Measurements from ENCODE around the gene SPRYD3. TPM values are rescaled to one million over a fixed set of nuclear protein-coding genes. Genes with fewer than 3 reads are reported as not detected.

The SPRYD3 gene
- 10 to 100 TPM; 33.0 to 48.0 (median 36.4) TPM for total RNA-seq
- 10 to 100 TPM; 48.5 to 57.6 TPM for polyA plus RNA-seq
- 35.8 reads per million, percentile 64 among the genes with 10 or more reads in this experiment for total RNA-seq

DNA sequence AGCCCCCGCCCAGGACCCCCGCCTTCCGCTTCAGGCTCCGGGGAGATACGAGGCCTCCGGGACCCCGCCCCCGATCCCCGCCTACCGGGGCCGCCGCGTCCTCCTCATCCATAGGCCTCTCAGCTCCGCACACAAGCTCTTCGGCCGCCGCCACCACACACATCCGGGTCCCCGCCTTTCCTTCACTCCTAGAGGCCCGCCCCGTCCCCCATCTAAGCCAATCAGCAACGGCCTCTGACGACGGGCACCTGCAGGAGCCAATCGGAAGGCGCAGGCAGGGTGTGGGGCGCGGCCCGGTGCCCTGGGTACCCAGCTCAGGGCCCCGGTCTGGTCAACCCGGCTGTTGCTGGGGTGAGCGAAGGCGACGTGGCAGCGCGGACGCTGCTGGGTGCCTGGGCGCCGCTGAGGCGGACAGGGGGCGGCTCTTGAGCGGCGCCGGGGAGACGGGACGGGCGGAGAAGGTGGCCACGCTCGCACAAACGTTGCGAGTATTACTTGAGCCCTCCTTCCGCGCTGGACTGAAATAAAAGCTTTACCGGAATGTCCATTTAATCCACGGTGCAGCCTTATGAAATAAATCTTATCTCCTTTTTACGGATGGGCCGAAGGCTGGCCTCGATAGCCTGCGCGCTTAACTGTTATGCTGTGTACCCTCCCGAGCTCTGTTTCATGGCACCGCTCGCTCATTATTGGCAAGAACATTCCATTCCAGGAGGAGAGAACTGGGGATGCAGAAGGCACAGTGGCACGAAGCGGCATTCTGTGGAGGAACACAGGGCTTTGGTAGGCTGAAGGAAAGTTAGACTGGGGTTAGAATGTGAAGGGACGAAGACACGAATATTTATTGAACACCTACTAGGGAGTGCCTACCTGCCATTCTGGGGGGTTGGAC, at the start of gene SPRYD3:
Gene SPRYD3 (minus strand): TSS at position 165 of the 892 bp plus-strand sequence. CDS start 57 bp downstream, at position 108.
- DNase-seq = peak; percentile 96 to 99 (median 97)
- peak within 1 kb of the TSS; percentile 95 to 98 (median 96) for H3K27ac Mint-ChIP-seq
- Histone ChIP-seq H3K36me3 (ENCODE audit: control insufficient read depth in 2 of 3, insufficient read depth in 3 of 3, low read length in 3 of 3) (peaks cover 0 to 34% (median 7%) of the 10 kb centered on the region in 3 experiments), H3K9me3 (ENCODE audit: control insufficient read depth in 2 of 3, low read length in 3 of 3) (no peaks in the 10 kb centered on the region), H3K4me1 (ENCODE audit: control insufficient read depth in 2 of 2, insufficient read depth in 2 of 2, low read length in 2 of 2) (peaks cover 10 to 14% of the 10 kb centered on the region in 2 donors), H3K4me3 (ENCODE audit: low read length) (peak within 1 kb of the TSS; percentile 95), H3K27ac (ENCODE audit: low read depth, low read length) (peak within 1 kb of the TSS; percentile 93), H3K27me3 (ENCODE audit: control insufficient read depth in 2 of 2, insufficient read depth in 2 of 2, low read length in 2 of 2) (no peaks in the 10 kb centered on the region)
- peaks cover 0 to 3% (median 0%) of the 10 kb centered on the region in 5 donors for H3K27me3 Mint-ChIP-seq
- ChIA-PET POLR2A (interaction anchor here (0.6 to 4.2 kb wide), 23 partner anchors 9 to 422 kb away, joined by 3 to 35 read pairs (median 6); partner anchors contain the start of genes AAAS, CSAD, EIF4B and IGFBP6), CTCF (interaction anchor here (0.6 to 4.9 kb wide), 8 partner anchors 13 to 1122 kb away, joined by 3 to 38 read pairs (median 4); partner anchors contain the start of gene IGFBP6)
- peak; percentile 99 for ATAC-seq
- peak within 1 kb of the TSS; percentile 90 to 98 (median 92) for H3K4me3 Mint-ChIP-seq
- H3K4me1 Mint-ChIP-seq = peaks cover 26 to 53% (median 40%) of the 10 kb centered on the region in 7 donors
- intact Hi-C loops (cut with micrococcal nuclease) = loop anchor here (1.0 to 2.0 kb wide), 8 partner anchors 13 to 373 kb away; partner anchors contain the start of genes CSAD (in 2 of the 2), EIF4B (in 2 of the 2), ZNF740 (in 2 of the 2) and ESPL1 (in 1 of the 2)
- H3K36me3 Mint-ChIP-seq = peaks cover 0 to 16% (median 9%) of the 10 kb centered on the region in 5 donors
- no peaks in the 10 kb centered on the region for H3K9me3 Mint-ChIP-seq

DNA sequence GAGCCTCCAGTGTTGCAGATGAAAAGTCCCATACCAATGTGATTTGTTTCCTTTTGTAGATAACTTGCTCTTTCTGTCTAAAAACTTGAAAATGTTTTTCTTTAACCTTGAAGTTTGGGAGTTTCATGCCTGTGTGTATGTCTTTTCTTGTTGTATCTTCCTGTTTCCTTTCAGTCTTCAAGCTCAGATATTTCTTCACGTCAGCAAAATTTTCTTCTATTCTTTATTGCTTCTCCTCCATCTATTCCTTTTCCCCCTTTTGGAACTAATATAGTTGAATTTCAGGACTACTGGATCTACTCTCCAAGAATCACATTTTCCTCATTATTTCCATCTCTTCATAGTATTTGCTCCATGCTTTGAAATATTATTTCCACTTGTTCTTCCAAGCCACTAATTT, 48.0 kb upstream of the SPRYD3 start:
- Histone ChIP-seq H3K27ac (ENCODE audit: low read depth, low read length) (no peak overlapping the region), H3K4me1 (ENCODE audit: control insufficient read depth in 2 of 2, insufficient read depth in 2 of 2, low read length in 2 of 2) (no peaks in the 10 kb centered on the region), H3K4me3 (ENCODE audit: low read length) (no peak overlapping the region), H3K36me3 (ENCODE audit: control insufficient read depth in 2 of 3, insufficient read depth in 3 of 3, low read length in 3 of 3) (no peaks in the 10 kb centered on the region), H3K27me3 (ENCODE audit: control insufficient read depth in 2 of 2, insufficient read depth in 2 of 2, low read length in 2 of 2) (no peaks in the 10 kb centered on the region), H3K9me3 (ENCODE audit: control insufficient read depth in 2 of 3, low read length in 3 of 3) (no peaks in the 10 kb centered on the region)
- CTCF ChIA-PET = no interaction called here
- no peak overlapping the region for H3K27ac Mint-ChIP-seq
- DNase-seq = no peak
- intact Hi-C loops (cut with micrococcal nuclease) = no loop called here
- no peak overlapping the region for H3K4me3 Mint-ChIP-seq
- peaks cover 0 to 8% (median 0%) of the 10 kb centered on the region in 7 donors for H3K4me1 Mint-ChIP-seq
- peaks cover 0 to 2% (median 0%) of the 10 kb centered on the region in 11 donors for H3K9me3 Mint-ChIP-seq
- H3K27me3 Mint-ChIP-seq = peaks cover 0 to 21% (median 8%) of the 10 kb centered on the region in 5 donors
- ATAC-seq = no peak
- H3K36me3 Mint-ChIP-seq = no peaks in the 10 kb centered on the region
- POLR2A ChIA-PET = no interaction called here

DNA sequence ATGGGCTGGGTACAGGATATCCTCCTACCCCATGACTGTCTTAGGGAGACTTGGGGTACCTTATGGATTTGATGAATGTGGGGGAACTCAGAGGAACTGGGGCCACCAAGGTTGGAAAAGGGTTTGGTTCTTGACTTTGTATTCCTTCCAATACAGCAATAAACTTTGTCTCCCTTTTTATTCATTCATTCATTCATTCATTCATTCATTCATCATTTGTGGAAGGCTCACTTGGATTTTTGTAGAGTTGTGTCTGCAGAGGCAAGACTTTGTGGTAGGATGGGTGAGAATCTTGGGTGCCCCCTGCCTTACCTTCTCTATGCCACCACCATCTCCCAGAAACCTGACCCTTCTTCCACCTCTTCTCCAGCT, 45.1 kb upstream of the SPRYD3 start:
- Mint-ChIP-seq H3K27ac (peak overlapping the region in 2 of 9 donors; percentile 0 to 62), H3K9me3 (peaks cover 0 to 2% (median 0%) of the 10 kb centered on the region in 11 donors), H3K4me1 (peaks cover 0 to 7% (median 0%) of the 10 kb centered on the region in 7 donors), H3K4me3 (no peak overlapping the region), H3K27me3 (peaks cover 0 to 16% (median 6%) of the 10 kb centered on the region in 5 donors), H3K36me3 (no peaks in the 10 kb centered on the region)
- no peaks in the 10 kb centered on the region for H3K9me3 ChIP-seq (ENCODE audit: control insufficient read depth in 2 of 3, low read length in 3 of 3)
- ChIA-PET CTCF (no interaction called here), POLR2A (no interaction called here)
- no peak for ATAC-seq
- no peak overlapping the region for H3K27ac ChIP-seq (ENCODE audit: low read depth, low read length)
- no peak for DNase-seq
- no peak overlapping the region for H3K4me3 ChIP-seq (ENCODE audit: low read length)
- no peaks in the 10 kb centered on the region for H3K27me3 ChIP-seq (ENCODE audit: control insufficient read depth in 2 of 2, insufficient read depth in 2 of 2, low read length in 2 of 2)
- no peaks in the 10 kb centered on the region for H3K4me1 ChIP-seq (ENCODE audit: control insufficient read depth in 2 of 2, insufficient read depth in 2 of 2, low read length in 2 of 2)
- intact Hi-C loops (cut with micrococcal nuclease) = no loop called here
- no peaks in the 10 kb centered on the region for H3K36me3 ChIP-seq (ENCODE audit: control insufficient read depth in 2 of 3, insufficient read depth in 3 of 3, low read length in 3 of 3)

GRCh38 chr12:53123578-53124351, 44.6 kb upstream of the SPRYD3 start:
- no peak for ATAC-seq
- Histone ChIP-seq H3K4me1 (ENCODE audit: control insufficient read depth in 2 of 2, insufficient read depth in 2 of 2, low read length in 2 of 2) (no peaks in the 10 kb centered on the region), H3K9me3 (ENCODE audit: control insufficient read depth in 2 of 3, low read length in 3 of 3) (no peaks in the 10 kb centered on the region), H3K36me3 (ENCODE audit: control insufficient read depth in 2 of 3, insufficient read depth in 3 of 3, low read length in 3 of 3) (no peaks in the 10 kb centered on the region), H3K4me3 (ENCODE audit: low read length) (no peak overlapping the region), H3K27ac (ENCODE audit: low read depth, low read length) (no peak overlapping the region), H3K27me3 (ENCODE audit: control insufficient read depth in 2 of 2, insufficient read depth in 2 of 2, low read length in 2 of 2) (no peaks in the 10 kb centered on the region)
- no peaks in the 10 kb centered on the region for H3K36me3 Mint-ChIP-seq
- peaks cover 0 to 13% (median 2%) of the 10 kb centered on the region in 5 donors for H3K27me3 Mint-ChIP-seq
- H3K4me3 Mint-ChIP-seq = no peak overlapping the region
- no peak for DNase-seq
- intact Hi-C loops (cut with micrococcal nuclease) = no loop called here
- POLR2A ChIA-PET = interaction anchor here (0.6 kb wide), 1 partner anchor 98 kb away, joined by 3 read pairs; no protein-coding TSS in a partner anchor
- CTCF ChIA-PET = no interaction called here
- peaks cover 0 to 5% (median 0%) of the 10 kb centered on the region in 7 donors for H3K4me1 Mint-ChIP-seq
- H3K27ac Mint-ChIP-seq = peak overlapping the region in 1 of 9 donors; percentile 42
- H3K9me3 Mint-ChIP-seq = peaks cover 0 to 2% (median 0%) of the 10 kb centered on the region in 11 donors

DNA sequence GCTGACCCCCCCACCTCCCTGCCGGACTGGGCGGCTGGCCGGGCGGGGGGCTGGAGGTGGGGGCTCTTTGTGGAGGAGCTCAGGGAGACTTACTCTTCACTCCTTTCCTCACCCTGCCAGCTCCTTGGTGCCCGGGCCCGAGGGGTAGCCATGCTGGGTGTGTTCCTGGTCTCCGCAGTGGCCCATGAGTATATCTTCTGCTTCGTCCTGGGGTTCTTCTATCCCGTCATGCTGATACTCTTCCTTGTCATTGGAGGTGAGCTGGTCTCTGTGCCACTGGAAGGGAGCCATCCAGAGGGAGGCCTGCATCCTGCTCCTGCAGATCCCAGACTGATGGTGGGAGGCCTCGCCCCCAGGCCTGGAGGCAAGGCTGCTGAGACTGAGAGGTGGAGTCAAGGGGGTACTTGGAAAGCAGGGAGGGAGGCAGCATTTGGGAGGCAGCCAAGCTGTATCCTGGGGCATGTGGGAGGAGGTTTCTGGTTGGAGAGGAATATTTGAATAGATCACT, 43.8 kb upstream of the SPRYD3 start:
- ChIA-PET CTCF (interaction anchor here (0.6 kb wide), 1 partner anchor 627 kb away, joined by 3 read pairs; no protein-coding TSS in a partner anchor), POLR2A (interaction anchor here (0.6 kb wide), 1 partner anchor 97 kb away, joined by 3 read pairs; no protein-coding TSS in a partner anchor)
- H3K4me3 ChIP-seq (ENCODE audit: low read length) = no peak overlapping the region
- H3K27ac ChIP-seq (ENCODE audit: low read depth, low read length) = no peak overlapping the region
- H3K9me3 ChIP-seq (ENCODE audit: control insufficient read depth in 2 of 3, low read length in 3 of 3) = no peaks in the 10 kb centered on the region
- intact Hi-C loops (cut with micrococcal nuclease) = no loop called here
- H3K36me3 ChIP-seq (ENCODE audit: control insufficient read depth in 2 of 3, insufficient read depth in 3 of 3, low read length in 3 of 3) = no peaks in the 10 kb centered on the region
- H3K36me3 Mint-ChIP-seq = no peaks in the 10 kb centered on the region
- peaks cover 0 to 2% (median 0%) of the 10 kb centered on the region in 11 donors for H3K9me3 Mint-ChIP-seq
- H3K27ac Mint-ChIP-seq = no peak overlapping the region
- no peaks in the 10 kb centered on the region for H3K27me3 ChIP-seq (ENCODE audit: control insufficient read depth in 2 of 2, insufficient read depth in 2 of 2, low read length in 2 of 2)
- H3K27me3 Mint-ChIP-seq = peaks cover 0 to 10% (median 0%) of the 10 kb centered on the region in 5 donors
- H3K4me1 Mint-ChIP-seq = peaks cover 0 to 5% (median 0%) of the 10 kb centered on the region in 7 donors
- no peak for DNase-seq
- H3K4me3 Mint-ChIP-seq = no peak overlapping the region
- no peaks in the 10 kb centered on the region for H3K4me1 ChIP-seq (ENCODE audit: control insufficient read depth in 2 of 2, insufficient read depth in 2 of 2, low read length in 2 of 2)
- ATAC-seq = no peak

Data from naive thymus-derived CD4-positive, alpha-beta T cell (primary cell).